Kasumi-1 (cell line): ENCODE results near the gene DUSP2.

Source experiments
- DNase-seq, 2 experiments: peaks; one replicate each; lab custom pipeline; 2025; lab: John Stamatoyannopoulos, UW

DUSP2 gene

DNA sequence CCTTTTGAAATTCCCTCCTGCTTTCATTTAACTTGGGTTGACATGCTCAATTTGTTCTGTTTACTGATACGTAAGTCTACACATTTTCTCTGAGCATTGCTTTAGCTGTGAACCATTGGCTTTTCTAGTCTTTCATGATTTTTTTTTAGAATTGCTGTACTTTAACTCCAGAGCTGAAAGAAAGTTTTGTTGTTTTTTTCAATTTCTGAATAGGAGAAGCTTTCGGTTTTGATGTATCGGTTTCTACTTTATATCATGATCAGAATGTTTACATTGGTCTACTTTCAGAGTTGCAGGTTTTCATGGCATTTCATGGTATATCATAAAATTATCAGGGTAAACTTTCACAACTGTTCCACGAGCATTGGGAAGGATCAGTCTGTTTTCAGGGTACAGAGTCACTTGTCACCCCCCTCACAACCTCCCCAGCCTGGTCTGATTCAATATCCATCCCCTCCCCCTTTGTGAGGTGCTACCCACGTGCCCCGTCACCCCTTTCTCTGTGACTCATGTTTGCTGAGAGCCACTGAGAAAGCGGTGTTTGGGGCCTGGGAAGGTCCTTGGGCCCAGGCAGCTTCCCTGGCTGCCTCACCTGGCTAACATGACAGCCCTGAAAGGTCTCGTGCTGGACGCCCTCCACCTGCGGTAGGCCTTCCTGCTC is 14.0 kb downstream of the DUSP2 start:
- DNase-seq, result no peak

DNA sequence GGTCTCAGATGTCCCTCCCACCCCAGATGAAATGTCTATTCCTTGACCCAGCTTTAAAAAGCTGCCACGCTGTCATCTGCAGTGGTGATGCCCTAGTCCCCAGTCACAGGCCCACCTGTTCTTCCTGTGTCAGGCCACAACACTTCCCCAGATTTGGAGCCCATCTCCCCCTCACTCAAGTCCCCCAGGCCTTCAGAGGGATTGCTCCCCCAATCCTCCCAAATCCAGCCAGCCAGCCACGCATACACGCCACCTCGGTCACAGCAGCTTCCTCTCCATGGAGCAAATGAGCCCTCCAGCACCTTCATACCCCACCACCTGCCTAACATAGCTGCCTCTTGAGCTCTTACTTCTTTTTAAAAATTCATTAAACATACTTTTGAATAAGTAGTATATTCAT is 14.8 kb downstream of the DUSP2 start:
- DNase-seq, result no peak

DNA sequence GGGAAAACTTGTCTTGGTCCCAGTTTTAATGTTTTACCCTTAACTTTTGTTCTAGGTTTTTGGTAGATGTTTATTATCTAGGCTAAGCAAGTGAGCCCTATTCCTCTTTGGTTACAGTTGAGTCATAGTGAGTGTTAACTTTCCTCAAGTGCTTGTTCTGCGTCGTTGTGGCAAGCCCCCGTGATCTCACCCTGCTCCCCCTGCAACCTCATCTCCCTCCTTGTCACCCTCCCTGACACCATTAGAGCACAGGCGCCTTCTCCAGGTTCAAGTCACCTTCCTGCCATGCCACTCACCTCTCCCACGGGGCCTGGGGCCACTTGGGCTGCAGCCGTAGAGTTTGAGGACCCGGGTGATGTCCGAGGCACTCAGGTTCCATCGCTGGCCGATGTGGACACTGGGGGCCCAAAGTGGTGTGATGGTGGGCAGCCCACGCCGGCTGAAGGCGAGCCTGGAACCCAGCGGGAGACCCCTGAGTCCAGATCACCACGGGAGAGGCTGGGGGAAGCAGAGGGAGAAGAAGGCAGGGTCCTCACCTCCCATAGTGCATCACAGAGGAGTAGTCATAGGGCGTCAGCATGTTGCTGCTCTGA is 15.6 kb downstream of the DUSP2 start:
- no peak for DNase-seq

DNA sequence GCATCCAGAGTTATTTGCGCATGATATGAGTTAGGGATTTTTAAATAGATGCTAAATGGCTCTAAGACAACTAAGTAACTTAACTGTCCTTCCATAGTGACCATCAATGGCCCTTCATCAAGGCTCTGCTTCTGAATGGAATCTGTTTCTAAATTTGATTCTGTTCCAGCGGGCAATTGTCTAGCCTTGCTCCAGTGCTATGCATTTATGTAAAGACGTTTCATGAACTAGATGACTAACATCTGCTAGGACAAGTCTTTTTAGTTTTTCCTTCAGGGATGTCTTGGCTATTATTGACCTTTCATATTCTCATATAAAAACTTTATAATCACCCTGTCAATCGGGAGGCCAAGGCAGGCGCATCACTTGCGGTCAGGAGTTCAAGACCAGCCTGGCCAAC is 16.8 kb downstream of the DUSP2 start:
- no peak for DNase-seq

DNA sequence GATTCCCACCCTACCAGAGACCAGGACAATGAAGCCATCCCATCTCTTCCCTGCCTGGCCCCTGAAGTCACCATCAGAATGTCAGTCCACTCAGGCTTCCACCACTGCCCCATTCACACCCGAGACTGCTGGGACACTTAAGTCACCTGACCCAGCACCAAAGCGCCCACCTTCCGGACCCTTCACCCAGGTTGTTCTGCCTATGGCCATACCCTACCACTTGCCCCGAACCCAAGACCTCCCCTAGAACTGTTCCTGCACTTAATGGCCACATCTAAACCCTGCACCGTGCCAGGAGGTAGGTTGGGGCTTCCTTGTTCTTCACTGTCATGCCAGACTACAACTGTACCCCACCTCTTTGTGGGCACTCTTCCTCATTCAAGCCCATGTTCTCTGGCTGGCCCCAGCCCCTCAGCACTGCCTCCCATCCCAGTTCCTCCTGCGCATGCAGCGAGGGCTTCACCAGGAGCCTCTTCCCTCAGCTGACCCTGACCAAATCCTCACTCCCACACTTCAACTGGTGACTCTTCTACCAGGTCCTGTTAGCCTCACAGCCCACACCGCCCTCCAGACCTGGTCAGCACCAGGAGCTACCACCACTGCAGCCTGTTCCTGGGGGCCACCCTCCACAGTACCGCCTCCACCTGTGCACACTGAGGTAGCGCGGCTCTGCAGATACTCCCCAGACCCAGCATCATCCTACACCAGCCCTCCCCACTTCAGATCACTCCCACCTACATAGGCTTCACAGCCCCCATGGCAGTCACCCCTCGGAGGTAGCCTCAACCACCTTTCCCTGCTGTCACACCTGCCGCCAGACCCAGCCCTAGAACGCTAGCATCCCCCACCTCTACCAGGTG is 20.6 kb downstream of the DUSP2 start:
- no peak for DNase-seq

DNA sequence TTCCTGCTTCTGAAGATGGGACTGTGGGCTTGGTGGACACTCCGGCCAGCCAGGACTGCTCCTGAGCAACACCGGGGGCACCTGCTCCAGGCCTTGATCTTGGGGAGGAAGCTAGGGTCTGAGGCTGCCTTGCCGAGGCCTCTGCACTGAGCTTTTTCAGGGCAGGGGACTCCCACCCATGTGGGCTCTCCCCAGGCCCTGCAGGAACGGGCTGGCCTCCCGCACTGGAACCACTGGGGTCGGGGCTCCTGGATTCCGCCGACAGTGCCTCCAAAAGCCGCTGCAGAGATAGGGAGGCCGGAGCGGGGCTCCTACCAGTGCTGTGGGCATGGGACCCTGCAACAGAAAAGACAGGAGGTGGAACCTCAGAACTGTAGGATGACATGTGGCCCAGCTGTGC is 21.3 kb downstream of the DUSP2 start:
- no peak for DNase-seq

DNA sequence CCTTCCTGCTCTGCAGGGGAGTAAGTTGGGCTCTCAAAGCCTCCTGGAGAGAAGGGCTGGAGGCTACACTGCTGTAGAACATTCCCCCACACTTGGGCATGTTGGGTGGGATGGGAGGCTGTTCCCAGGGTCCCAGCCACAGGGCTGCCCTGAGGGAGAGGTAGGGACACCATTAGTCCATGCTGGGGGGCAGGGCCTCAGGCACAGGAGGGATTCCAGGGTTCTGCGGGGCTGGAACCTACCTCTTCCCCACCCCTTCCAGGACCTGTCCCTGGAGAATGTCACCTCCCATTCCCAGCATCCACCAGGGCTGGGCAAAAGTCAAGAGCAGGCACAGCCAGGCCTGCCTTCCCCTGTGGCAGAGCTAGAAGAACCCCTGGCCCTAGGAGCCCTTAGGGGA is 21.9 kb downstream of the DUSP2 start:
- no peak for DNase-seq

DNA sequence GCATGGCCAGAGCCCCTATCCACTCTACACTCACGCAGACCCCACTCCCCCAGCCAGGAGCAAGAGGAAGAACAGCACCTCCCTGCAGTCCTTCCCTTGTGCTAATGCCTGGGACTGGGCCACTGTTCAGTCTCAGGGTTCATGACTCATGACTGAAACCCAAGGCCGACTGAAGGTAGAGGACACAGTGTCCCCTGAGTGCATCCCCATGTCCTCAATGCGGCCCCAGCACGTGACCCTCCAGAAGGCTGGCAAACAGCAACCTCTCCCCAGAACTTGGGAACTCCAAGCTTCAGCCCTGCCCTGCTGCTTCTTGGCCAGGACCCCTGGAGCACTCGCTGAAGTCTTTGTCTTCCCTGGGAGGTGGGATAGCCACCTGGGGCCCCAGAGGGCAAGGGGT is 22.8 kb downstream of the DUSP2 start:
- DNase-seq, result no peak

DNA sequence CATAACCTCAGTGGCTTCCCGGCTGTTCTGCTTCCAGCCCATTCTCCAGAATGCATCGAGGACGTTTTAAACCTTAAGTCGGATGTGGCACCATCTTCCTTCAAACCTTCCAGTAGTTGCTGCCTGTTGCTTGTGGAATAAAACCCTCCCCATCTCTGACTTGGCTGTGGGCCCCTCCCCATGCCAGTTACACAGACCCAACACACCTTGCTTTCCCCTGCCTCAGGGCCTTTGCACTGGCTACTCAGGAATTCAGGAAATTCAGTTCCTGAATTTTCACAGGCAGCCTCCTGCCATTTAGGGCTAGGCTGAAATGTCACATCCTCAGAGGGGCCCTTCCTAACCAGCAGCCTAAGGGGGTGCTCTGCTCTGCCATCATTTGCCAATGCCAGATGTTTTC is 23.8 kb downstream of the DUSP2 start:
- DNase-seq, result no peak

DNA sequence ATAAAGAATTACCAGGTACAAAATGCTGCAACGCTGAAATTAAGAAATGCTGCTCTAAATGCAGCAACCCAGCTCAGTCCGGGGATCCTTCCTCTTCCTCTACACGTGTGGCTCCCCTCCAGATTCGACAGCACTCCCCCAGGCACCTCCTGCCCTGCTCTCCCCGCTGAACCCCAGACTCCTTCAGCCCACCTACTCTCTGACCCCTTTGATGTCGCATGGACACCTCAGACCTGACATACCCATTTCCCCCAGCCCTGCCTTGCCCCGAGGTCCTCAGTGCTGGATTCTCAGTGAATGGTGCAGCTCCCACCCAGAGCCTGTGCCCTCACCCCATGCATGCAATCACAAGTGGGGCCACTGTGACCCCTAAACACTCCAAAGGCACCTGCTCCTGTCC is 24.2 kb downstream of the DUSP2 start:
- DNase-seq, result no peak

DNA sequence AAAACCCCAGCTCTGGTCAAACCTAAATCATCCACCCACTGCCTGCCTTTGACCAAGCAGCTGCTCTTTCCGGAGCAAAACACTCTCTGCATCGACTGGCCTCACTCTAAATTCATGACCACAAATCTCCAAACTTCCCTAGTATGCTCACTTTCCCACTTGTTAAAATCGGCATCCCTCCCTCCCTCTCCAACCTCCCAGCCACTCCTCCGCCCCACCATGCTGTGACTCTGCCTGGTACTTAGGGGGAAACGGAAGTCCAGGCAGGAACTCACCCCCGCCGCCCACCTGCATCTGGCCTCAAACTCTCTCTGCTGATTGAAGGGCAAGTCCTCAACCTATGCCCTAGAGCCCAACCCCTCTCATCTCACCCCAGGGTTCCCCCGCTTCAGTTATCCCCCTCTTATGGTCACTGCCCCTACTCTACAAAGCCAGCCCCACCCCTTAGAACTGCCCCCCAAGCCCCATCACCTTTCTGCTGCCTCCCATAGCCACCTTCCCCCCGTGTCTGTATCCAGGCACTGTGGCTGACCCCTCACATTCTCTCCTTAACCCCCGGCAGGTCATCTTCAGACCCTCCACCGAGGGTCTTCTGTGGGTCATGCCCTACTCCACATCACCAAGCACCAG is 25.0 kb downstream of the DUSP2 start:
- peak; percentile 31 to 33 for DNase-seq

DNA sequence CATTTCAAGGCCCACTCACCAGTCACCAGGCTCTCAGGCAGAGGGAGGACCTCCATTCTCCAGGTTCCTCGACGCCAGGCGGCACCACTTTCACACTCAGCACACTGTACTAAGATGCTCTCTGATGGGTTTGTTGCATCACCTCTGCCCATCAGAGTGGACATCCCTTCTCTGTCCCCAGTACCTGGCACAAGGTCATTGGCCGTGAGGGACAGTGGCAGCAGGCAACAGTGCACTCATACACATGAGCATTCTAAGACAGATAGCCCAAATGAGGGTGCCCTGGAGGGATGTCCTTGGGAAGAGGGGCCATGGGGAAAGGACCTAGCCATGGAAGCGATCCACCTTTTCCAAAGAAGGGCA is 25.9 kb downstream of the DUSP2 start:
- DNase-seq, result no peak

DNA sequence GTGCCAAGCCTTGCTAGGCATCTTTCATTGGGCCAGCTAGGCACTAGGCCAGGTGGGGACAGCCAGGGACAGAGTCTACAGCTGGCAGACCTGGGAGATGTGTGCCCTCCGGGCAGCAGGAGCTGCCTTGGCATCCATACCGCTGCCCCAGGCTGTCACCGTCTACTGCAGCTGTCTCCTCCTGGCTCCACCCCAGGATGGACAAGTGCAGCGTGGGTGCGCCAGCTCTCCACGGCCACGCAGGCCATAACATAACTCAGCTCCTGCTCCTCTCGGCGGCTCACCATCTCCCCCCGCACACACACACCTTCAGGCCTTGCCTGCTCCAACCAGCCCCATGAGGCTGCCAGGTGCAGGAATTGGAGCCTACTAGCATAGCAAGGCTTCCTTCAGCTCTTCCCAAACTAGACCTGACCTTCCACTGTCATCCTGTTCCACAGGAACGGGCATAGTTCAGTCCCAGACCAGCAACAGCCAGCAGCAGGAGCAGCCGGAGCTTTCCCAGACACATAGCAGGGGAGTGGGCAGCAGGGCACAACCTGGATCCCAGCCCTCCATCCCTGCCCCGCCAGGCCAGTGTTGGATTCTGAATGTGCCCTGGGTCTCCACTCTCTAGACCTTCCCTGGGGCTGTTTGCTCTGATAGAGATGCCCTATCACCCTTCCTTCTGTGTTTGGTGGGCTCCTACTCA is 26.4 kb downstream of the DUSP2 start:
- no peak for DNase-seq

DNA sequence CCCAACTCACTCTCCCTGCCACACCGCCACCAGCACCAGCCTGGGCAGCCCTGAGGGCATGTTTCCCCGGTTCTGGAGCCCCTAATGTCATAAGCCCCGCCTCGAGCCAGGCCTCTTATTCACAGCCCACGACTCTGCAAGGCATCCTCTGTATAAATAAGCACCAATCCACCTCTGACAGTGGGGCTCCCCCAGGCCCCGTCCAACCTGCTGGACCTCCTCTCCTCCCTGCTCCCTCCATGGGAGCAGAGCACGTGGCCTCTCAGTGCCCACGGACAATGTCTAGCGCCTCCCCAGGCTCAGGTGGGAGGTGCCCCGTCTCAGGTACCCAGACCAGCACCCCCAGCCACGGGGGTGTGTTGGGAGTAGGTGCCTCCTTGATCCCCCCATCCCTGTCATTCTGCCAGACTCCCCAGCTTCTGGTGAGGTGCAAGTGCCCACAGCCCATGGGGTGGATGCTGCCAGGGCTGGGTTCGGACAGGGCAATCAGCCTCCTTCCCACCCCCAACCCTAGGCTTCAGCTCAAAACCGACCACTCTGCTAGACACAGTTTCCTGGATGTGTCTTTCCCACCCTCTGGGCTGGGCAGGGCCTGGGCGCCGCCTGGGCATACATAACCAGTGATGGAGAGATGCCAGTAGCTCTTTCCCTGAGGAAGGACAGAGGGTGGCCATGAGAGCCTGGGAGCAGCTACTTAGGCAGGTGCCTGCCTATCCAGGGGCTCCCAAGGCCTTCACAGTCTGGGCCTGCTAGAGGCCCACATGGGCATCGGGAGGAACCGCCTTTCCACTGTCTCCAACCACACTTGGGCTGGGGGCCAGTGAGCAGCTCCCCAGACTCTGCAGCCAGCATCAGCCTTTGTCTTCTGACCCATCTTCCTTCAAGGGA is 27.3 kb downstream of the DUSP2 start:
- DNase-seq, result no peak

DNA sequence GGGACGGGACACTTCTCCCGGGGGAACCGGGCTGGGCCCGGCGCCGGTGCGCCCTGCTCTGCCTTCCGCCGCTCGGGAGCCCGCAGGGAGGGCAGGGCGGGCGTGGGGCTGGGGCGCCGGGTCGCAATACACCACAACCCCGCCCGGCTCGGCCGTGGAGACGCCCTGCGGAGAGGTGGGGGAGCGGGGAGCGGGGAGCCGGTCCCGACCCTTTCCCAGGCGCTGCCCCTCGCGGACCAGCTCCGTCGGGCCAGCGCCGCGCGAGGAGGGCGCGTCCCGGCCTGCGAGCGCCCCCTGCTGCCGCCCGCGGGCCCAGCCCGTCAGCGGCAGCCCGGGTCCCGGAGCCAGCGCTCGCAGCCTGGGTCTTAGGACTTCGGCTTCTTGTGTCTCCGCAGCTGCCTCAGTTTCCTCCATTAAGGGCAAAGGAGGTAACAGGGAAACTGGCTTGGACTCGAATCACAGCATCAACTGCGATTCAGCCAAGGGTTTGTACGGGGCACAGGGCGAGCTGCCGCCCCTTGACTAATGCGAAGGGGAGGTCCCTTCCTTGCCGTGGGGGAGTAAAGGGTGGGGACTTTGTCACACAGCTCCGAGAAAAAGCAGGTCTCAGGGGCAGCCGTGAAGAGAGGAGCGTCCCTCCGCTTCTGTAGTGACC is 28.2 kb downstream of the DUSP2 start:
- DNase-seq, result peak; percentile 17 to 29

DNA sequence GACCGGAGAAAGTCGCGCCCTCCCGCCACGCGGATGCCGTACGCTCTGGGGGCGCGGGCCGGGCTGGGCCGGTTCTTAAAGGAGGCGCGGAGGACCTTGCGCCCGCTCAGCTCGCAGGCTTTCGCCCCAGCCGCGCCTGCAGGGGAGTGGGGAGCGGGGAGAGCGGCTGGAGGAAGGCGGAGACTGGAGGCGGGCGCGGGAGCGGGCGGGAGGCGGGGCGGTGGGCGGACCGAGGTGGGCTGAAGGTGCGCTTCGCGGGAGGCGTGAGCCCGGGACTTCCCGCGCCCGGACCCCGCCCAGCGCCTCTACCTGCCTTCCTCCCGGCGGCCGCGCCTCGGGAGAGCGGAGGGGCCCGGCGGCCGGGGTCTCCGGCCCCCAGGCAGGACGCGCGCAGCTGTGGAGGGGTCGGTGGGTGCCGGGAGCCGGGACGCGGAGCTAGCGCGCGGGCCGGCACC is 28.8 kb downstream of the DUSP2 start, which contains the start of gene ADRA2B:
TSS of gene ADRA2B (minus strand) at position 148 of the 455 bp plus-strand sequence. CDS start 422 bp downstream, outside the sequence.
- DNase-seq, result peak; percentile 34 to 49

DNA sequence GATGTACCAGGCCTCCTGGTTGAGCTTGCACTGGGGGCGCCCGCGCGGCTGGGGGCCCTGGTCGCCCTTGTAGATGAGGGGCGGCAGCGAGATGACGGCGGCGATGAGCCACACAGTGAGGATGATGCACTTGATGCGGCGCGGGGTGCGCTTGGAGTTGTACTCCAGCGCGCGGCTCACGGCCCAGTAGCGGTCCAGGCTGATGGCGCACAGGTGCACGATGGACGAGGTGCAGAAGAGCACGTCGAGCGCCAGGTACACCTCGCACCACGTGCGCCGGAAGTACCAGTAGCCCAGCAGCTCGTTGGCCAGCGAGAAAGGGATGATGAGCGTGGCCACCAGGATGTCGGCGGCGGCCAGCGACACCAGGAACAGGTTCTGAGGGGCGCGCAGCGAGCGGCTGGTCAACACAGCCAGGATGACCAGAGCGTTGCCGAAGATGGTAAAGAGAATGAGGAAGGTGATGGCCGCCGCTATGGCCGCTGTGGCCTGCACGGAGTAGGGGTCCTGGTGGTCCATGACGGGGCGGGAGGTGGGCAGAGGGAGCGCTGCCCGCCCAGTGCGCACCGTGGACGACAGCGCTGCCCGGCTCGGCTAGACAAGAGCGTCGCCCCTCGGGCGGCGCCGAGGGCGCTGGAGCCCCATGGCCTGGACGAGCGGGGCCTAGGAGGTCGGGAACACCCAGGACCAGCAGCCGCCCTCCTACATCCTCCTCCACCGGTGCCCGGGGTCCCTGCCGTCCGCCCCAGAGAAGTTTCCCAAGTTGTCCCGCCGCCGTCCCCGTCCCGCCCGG is 29.4 kb downstream of the DUSP2 start:
- DNase-seq, result no peak

DNA sequence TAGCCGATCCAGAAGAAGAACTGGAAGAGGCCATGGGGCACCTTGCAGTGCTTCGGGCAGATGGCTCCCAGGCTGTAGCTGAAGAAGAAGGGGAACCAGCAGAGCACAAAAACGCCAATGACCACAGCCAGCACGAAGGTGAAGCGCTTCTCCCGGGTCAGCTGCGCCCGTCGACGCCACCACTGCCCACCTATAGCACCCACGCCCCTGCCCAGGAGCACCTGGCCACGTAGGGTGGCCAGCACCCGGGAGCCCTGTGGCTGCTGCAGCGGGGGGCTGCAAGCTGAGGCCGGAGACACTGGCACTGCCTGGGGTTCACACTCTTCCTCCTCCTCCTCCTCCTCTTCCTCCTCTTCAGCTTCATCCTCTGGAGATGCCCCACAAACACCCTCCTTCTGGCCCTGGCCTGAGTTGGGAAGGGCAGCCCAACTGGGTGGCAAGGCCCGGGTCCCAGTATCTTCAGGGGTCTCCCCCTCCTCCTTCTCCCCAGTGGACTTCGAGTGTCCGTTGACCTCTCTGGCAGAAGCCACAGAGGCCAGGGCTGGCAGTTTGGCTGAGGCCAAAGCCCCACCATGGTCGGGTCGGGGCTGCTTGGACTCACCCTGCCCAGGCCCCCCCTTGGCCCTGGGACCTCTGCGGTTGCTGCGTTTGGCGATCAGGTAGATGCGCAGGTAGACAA is 30.2 kb downstream of the DUSP2 start:
- DNase-seq, result no peak

DNA sequence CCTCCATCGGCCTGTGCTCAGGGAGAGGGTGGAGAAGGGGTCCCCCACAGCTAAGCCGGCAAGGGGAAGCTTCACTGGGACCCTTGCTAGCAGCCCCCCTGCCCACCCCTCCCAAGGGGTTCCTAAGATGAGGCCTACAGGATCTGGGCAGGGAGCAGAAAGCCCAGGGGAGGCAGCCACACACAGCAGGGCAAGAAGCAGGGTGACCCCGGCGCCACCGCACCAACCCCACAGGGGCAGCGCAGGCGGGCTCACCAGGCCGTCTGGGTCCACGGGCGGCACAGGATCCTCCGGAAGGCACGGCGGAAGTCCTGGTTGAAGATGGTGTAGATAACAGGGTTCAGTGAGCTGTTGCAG is 30.7 kb downstream of the DUSP2 start:
- DNase-seq, result no peak
